ACHN (cell line): Measurements from ENCODE around the gene ANKRD13D.

Experiments
- DNase-seq: peaks from one replicate; pipeline ENCODE4 v3.0.0-alpha.2; 2015
- in situ Hi-C: cut with HindIII; loops from 2 replicates; pipeline ENCODE4 v1.10.0; 2017; ENCODE audit warnings: low sequenced_read_pairs, low pct_ligation_motif_present, low pct_unique_long_range_greater_than_20kb

ANKRD13D gene

DNA sequence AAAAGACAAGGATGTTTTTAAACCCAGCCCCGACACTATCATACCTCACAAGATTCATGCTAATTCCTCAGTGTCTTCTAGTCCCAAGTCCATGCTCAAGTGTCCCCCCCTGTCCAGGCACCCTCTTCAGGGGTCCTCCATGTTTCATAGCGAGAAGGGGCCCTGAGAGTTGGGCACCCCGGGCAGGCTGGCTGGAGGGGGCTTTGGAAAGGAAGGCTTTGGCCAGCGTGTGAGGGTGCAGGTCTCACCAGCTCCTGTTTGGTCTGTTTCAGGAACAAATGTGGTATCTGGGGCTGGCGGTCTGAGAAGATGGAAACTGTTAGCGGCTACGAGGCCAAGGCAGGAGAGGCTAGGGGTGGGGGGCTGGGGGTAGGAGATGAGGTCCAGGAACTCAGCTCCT is 9.7 kb downstream of the ANKRD13D start:
- in situ Hi-C loops = no loop called here
- no peak for DNase-seq

DNA sequence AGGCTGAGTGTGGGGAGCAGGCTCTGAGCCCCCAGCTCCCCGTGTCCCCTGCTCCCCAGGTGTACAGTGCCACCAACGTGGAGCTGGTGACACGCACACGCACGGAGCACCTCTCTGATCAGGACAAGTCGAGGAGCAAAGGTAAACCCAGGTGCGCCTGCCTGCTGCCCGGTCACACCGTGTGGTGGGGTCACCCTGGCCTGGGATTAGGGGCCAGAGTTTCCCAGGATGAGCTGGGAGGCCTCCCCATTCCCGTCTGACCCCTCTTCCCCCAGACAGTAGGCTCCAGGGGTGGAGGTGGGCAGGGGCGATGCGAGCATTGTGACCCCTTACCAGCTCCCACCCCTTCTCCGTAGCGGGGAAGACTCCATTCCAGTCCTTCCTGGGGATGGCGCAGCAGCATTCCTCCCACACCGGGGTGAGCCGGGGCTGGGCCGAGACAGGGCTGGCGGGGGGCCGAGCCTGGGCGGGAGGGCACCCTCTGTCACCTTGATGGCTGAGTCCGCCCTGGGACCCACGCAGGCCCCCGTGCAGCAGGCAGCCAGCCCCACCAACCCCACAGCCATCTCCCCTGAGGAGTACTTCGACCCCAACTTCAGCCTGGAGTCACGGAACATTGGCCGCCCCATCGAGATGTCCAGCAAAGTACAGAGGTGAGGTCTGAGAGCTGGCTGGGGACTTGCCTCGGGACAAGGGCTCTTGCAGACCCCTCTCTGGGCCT is 10.5 kb downstream of the ANKRD13D start:
- in situ Hi-C loops = no loop called here
- no peak for DNase-seq

- DNase-seq = no peak
- in situ Hi-C loops = no loop called here
These were observed 11.2 kb downstream of the ANKRD13D start for GRCh38 chr11:67300256-67300755.

GRCh38 chr11:67300756-67301312 is 11.7 kb downstream of the ANKRD13D start:
- in situ Hi-C loops = no loop called here

DNA sequence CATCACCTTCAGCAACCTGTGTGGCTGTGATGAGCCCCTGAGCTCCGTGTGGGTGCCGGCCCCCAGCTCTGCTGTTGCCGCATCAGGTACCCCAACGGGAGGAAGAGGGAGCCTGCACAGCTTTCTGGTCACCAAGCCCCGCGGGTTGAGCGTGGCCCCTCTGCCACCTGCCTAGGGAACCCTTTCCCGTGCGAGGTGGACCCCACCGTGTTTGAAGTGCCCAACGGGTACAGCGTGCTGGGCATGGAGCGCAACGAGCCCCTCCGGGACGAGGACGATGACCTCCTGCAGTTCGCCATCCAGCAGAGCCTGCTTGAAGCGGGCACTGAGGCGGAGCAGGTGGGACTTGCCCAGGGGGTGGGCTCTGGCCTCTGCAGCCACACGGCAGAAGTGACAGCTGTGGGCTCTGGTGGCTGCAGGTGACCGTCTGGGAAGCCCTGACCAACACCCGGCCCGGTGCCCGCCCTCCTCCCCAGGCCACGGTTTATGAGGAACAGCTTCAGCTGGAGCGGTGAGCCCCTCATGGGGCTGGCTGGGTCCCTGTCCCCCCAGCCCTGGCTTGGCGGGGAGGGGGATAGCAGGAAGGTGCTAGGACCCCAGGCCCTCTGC is 12.3 kb downstream of the ANKRD13D start:
- in situ Hi-C loops = no loop called here
- DNase-seq = no peak

More at GRCh38 chr11:67300756-67301312, 11.7 kb downstream of the ANKRD13D start:
- no peak for DNase-seq

DNA sequence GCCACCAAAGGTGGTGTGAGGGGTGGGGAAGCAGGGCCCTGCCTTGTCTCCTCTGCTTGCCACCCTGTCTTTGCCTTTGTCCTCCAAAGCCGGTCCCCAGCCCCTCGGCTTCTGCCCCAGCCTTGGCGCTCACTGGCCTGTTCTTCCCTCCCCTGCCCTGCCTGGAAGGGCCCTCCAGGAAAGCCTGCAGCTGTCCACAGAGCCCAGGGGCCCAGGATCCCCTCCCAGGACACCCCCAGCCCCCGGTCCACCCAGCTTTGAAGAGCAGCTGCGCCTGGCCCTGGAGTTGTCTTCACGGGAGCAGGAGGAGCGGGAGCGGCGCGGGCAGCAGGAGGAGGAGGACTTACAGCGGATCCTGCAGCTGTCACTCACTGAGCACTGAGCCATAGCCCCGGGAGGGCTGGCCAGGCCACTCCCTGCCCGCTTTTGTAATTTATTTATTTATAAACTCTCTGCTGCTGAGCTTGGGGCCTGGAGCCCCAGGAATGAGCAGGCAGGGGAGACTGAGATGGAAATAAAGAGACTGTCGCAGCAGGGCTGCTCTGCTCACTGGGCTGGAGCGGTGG is 12.9 kb downstream of the ANKRD13D start:
- peak; percentile 74 for DNase-seq
- in situ Hi-C loops = no loop called here

DNA sequence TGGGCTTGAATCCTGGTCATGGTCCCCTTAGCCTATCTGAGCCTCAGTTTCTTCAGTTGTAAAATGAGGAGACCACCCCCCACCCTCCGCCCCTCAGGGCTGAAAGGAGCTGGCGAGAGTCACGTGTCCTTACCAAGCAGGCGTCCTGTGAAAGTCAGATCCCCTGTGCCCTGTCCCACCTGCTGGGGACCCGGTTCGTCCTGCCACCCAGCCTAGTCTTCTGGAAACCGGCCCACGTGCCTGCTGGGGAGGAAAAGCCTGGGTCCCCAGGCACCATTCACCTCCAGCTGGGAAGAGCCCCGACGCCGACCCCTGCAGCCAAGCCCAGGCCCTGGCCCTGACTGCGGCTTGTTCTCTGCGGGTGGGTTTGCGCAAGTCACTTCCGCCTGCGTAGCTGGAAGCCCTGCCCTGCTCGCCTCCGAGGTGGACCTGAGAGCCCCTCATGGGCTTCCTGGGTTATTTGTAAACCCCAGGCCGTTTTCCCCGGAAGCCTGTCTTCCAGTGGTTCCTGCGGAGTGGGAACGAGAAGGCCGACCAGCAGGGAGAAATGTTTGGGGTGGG is 13.5 kb downstream of the ANKRD13D start:
- DNase-seq = peak; percentile 53
- in situ Hi-C loops = no loop called here

DNA sequence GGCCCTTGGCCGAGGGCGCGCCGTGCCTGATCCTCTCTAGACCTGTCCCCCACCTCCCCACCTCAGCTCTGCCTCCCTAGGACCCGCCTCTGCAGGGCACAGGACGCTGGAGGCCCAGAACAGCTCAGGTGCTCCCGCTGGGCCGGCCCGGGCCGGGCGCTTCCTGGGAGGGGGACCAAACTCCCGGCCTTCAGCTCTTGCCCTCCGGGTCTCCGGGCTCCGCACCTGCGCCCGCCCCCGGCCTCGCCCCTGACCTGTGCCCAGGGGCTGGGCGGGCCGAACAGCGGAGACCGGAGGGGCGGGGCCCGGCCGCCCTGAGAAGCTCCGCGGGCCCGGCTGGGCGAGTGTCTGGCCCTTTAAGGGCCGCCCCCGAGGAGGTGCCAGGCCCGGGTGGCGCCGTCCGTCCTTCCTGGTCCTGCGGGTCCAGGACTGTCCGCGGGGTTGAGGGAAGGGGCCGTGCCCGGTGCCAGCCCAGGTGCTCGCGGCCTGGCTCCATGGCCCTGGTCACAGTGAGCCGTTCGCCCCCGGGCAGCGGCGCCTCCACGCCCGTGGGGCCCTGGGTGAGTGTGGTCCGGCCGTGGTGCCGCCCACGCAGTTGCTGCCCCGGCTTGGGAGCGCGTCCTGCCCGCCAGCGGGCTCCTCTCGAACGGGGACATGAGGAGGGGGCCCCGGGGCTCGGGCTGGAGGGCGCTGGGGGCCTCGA is 14.2 kb downstream of the ANKRD13D start, which contains the start of gene SSH3:
TSS of gene SSH3 (plus strand) at position 399 of the 703 bp plus-strand sequence. CDS start at position 495, 96 bp downstream.
- in situ Hi-C loops = no loop called here
- peak; percentile 74 for DNase-seq

DNA sequence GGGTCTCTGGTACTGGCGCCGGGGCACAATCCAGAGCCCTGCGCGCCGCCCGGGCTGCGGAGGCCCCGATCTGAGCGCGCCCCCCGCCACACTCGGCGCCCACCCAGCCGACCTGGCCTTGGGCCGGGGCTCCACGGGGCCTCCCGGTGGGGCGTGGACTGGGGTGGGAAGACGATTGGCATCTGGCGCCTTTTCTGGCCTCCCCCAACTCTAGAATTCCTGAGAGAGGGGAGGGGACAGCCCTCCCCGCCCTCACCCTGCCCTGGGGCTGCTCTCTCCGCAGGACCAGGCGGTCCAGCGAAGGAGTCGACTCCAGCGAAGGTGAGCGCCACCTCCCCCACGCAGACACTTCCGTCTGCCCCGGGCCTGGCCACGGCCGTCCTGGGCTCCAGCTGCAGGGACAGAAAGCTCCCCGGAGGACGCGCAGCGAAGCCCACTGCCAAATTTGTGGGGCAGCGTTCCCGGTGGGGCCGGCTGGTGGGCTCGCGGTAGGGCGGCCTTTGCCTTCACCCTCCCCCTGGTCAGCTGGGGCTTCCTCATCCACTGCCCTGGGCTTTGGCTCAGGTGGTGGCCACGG is 14.8 kb downstream of the ANKRD13D start:
- in situ Hi-C loops = no loop called here
- DNase-seq = no peak

DNA sequence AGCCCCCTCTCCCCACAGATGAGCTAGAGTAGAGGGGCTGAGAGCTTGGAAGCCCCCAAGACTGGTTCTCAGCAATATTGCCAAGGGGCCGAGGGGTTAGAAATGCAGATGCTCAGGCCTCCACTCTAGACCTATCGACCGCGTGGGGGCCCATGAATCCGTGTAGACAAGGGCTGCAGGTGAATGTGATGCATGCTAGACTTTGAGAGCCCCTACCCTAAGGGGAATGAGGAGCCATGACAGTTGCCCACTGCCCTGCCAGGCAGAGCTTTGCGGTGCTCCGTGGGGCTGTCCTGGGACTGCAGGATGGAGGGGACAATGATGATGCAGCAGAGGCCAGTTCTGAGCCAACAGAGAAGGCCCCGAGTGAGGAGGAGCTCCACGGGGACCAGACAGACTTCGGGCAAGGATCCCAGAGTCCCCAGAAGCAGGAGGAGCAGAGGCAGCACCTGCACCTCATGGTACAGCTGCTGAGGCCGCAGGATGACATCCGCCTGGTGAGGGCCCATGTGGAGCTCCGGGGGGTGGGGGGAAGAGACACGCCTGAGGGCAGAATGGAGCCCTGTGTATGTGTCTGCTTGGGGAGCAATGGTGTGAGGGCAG is 15.5 kb downstream of the ANKRD13D start:
- DNase-seq = no peak
- in situ Hi-C loops = no loop called here

DNA sequence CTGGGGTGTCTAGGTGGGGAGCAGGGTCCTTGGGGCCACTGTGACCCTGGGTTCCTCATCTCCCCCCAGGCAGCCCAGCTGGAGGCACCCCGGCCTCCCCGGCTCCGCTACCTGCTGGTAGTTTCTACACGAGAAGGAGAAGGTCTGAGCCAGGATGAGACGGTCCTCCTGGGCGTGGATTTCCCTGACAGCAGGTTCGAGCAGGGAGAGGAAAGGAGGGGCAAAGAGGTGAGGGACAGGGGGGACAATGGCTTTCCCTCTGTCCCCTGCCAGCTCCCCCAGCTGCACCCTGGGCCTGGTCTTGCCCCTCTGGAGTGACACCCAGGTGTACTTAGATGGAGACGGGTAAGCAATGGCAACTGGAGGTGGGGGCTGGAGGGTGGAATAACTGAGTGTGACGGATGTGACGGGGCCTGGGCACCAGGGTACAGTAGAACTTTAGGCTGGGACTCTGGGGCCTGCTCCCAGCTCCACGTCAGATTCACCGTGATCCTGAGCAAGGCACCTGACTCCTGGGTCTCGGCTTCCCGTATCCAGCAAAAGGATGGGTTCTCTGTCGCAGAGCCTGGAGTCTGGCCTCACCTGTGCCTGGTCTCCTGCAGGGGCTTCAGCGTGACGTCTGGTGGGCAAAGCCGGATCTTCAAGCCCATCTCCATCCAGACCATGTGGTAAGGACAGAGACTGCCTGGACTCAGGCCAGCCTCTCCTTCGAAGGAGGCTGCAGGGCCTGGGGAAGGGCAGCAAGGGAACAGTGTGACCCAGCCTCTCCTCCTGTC is 17.9 kb downstream of the ANKRD13D start:
- in situ Hi-C loops = no loop called here
- no peak for DNase-seq

- no peak for DNase-seq
- in situ Hi-C loops = no loop called here
These were observed 18.5 kb downstream of the ANKRD13D start for GRCh38 chr11:67307545-67308001.

DNA sequence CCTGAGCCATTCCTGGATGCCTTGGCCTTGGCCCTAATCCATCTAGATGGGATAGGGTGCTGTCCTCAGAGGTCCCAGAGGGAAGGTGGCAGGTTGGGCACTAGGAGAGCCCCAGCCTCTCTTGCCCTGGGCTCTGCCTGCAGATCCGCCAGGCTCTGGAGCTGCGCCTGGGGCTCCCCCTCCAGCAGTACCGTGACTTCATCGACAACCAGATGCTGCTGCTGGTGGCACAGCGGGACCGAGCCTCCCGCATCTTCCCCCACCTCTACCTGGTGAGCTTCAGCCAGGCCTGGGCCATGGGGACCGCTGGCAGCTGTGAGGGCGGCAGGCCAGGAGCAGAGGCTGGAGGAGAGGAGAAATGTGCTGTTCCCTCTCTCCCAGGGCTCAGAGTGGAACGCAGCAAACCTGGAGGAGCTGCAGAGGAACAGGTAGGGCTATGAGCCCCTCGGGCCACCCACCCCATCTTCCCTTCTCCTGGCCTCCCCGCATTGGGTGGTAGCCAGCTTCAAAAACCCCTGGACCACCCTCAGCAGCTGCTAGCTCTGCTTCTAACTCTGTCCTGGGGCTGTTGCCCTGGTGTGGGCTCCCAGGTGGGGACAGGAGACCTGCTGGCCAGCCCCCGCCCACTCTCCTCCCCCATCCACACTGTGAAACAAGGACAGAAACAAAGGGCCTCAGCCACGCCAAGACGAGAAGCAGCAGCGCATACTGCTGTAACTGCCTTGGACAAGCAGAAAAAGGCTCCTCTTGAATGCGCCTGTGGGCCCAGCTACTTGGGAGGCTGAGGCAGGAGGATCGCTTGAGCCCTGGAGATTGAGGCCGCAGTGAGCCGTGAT is 19.1 kb downstream of the ANKRD13D start:
- DNase-seq = no peak
- in situ Hi-C loops = no loop called here

DNA sequence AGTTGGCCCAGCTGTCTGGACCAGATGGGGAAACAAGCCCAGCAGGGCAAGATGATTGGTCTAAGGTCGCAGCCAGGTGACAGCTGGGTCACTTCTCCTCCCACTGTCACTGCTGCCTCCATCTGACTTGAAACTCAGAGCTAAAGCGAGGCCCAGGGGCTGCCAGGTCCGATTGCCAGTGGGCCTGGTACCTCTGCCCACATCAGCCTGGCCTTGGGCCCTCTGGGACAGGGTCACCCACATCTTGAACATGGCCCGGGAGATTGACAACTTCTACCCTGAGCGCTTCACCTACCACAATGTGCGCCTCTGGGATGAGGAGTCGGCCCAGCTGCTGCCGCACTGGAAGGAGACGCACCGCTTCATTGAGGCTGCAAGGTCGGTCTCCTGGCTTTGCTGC is 20.1 kb downstream of the ANKRD13D start:
- DNase-seq = no peak
- in situ Hi-C loops = no loop called here

DNA sequence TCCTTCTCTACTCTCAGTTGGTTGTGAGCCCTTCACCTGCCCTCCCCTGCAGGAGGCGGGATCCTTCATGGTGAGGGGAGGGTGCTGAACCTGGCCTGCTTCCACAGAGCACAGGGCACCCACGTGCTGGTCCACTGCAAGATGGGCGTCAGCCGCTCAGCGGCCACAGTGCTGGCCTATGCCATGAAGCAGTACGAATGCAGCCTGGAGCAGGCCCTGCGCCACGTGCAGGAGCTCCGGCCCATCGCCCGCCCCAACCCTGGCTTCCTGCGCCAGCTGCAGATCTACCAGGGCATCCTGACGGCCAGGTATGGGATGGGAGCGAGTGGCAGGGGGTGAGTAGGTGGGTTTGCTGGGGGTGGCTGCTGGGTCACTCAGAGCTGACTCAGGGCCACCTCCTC is 20.6 kb downstream of the ANKRD13D start:
- in situ Hi-C loops = no loop called here
- no peak for DNase-seq
